ENCODE measurements around the gene GNA15. TPM values are rescaled to one million over a fixed set of nuclear protein-coding genes. Genes with fewer than 3 reads are reported as not detected.

The GNA15 gene
- total and polyA plus RNA-seq, 2 of the 8 experiments (the other 6 are each of a cell fraction or from before 2014, with no cell fraction given), result 0.26 to 0.45 TPM

DNA sequence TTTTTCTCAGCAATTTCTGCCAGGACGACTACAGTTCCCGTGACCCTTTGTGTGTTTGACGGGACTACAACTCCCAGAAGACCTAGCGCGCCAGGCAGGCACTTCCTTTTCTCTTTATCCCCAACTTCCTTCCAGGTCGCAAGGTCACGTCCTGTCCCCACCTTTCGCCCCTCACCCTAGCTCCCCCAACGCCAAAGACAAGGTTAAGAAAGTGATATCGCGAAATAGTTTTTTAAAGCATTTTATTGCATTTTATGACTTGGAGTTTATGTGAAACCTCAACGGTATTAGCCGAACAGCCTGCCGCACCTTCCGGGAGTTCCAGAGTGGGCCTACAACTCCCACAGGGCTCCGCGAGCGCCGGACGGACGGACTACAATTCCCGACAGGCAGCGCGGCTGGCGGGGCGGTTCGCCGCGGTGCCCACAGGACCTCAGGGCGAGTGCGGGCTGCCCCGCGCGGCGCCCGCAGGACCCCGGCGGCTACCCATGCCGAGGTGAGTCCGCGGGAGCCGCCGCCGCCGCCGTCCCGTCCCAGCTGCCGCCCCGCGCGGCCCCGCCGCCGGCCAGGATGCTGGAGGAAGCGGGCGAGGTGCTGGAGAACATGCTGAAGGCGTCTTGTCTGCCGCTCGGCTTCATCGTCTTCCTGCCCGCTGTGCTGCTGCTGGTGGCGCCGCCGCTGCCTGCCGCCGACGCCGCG lies 49.8 kb downstream of the GNA15 start, which contains the start of gene NCLN:
Gene NCLN (plus strand): TSS at position 470 of the 699 bp plus-strand sequence. CDS start 101 bp downstream, at position 571.
- peaks cover 8% of the 10 kb centered on the region; the same call in 1 of the 2 replicates for H3K23me2 ChIP-seq (ENCODE audit: low read depth, low read length)
- no peaks in the 10 kb centered on the region for H3K9me3 ChIP-seq (ENCODE audit: insufficient read depth in 2 of 2, low read depth in 1 of 2, low read length in 1 of 2)
- WGBS, 2 experiments (ENCODE audit: extremely low coverage in 1 of 2, insufficient coverage in 1 of 2, insufficient read length in 1 of 2, insufficient replicate concordance in 2 of 2, low coverage in 1 of 2, low lambda C conversion rate in 2 of 2, missing lambda C conversion rate in 1 of 2), result 1% methylated on average over 43 of the region's 69 CpGs; no CpG with 5 or more reads in 1 of the 2 experiments
- peak within 1 kb of the TSS; percentile 98 for H2AFZ ChIP-seq (ENCODE audit: low read length)
- peak; percentile 70 to 95 for DNase-seq (ENCODE audit: low read depth in 1 of 2, low spot score in 2 of 2)
- peak within 1 kb of the TSS; percentile 67 to 97 for H3K4me2 ChIP-seq (ENCODE audit: insufficient read depth in 1 of 2, low read depth in 2 of 2, low read length in 2 of 2)
- H2BK12ac ChIP-seq (ENCODE audit: low read depth, low read length), result peak within 1 kb of the TSS; percentile 84; the same call in 1 of the 2 replicates
- peak within 1 kb of the TSS; percentile 75 to 89 (median 79) for H3K9ac ChIP-seq (replicated peaks in 1 of 4; ENCODE audit: extremely low read depth in 1 of 4, low read depth in 3 of 4, low read length in 3 of 4)
- peak within 1 kb of the TSS; percentile 74 for H3K27ac ChIP-seq (ENCODE audit: low read depth, low read length)
- ChIA-PET CTCF (ENCODE audit: partially characterized antibody) (interaction anchor here (1.3 to 1.7 kb wide), 2 partner anchors 22 to 25 kb away, joined by 5 read pairs; no protein-coding TSS in a partner anchor), POLR2A (ENCODE audit: partially characterized antibody) (interaction anchor here (1.4 to 1.6 kb wide), 2 partner anchors 25 to 57 kb away, joined by 3 to 7 read pairs; no protein-coding TSS in a partner anchor)
- no peak within 1 kb of the TSS for H3K4ac ChIP-seq (replicated peaks; ENCODE audit: insufficient read length, low read depth, low read length)
- H2BK20ac ChIP-seq (ENCODE audit: low read length), result no peak within 1 kb of the TSS
- H3K4me1 ChIP-seq (replicated peaks in 1 of 4; ENCODE audit: control insufficient read depth in 3 of 4, insufficient read depth in 4 of 4, low read length in 3 of 4), result peaks cover 0 to 16% (median 10%) of the 10 kb centered on the region in 4 experiments; a peak in 6 of 7 replicates
- H3K14ac ChIP-seq (ENCODE audit: insufficient read length), result no peak within 1 kb of the TSS
- FAIRE-seq, result peak; percentile 100
- no peaks in the 10 kb centered on the region for H3K27me3 ChIP-seq (replicated peaks in 1 of 4; ENCODE audit: control insufficient read depth in 3 of 4, extremely low read depth in 1 of 4, insufficient read depth in 3 of 4, low read length in 3 of 4)
- peak within 1 kb of the TSS; percentile 68 for H2BK120ac ChIP-seq (replicated peaks; ENCODE audit: low read depth, low read length)
- no peak within 1 kb of the TSS for H3K23ac ChIP-seq (ENCODE audit: insufficient read length)
- H3K79me2 ChIP-seq (ENCODE audit: control insufficient read depth in 1 of 2, insufficient read depth in 2 of 2, low read length in 2 of 2), result peaks cover 13 to 48% of the 10 kb centered on the region in 2 experiments
- peak within 1 kb of the TSS; percentile 85 for H4K91ac ChIP-seq (replicated peaks; ENCODE audit: insufficient read length, low read length)
- H3K4me3 ChIP-seq (ENCODE audit: extremely low read depth in 1 of 4, insufficient read depth in 2 of 4, low read depth in 3 of 4, low read length in 4 of 4), result peak within 1 kb of the TSS; percentile 71 to 94 (median 78)
- no peaks in the 10 kb centered on the region; a peak in 1 of 8 replicates for H3K36me3 ChIP-seq (ENCODE audit: control insufficient read depth in 2 of 4, insufficient read depth in 4 of 4, low read length in 3 of 4)
- H3K56ac ChIP-seq (replicated peaks; ENCODE audit: insufficient read length, low read depth, low read length), result peak within 1 kb of the TSS; percentile 51
- H2AK5ac ChIP-seq (ENCODE audit: low read depth, low read length), result no peak within 1 kb of the TSS; the same call in 1 of the 2 replicates
- H3K79me1 ChIP-seq (ENCODE audit: low read depth, low read length), result peaks cover 30% of the 10 kb centered on the region
- peak within 1 kb of the TSS; percentile 94 for H2BK5ac ChIP-seq (ENCODE audit: low read depth, low read length)
- H3K18ac ChIP-seq (ENCODE audit: extremely low read depth, low read length), result peak within 1 kb of the TSS; percentile 80
- peak within 1 kb of the TSS; percentile 85 for H4K5ac ChIP-seq (ENCODE audit: insufficient read length, low read depth, low read length)
- H4K20me1 ChIP-seq (replicated peaks in 1 of 2; ENCODE audit: control insufficient read depth in 1 of 2, insufficient read depth in 2 of 2, low read length in 2 of 2), result peaks cover 28 to 32% of the 10 kb centered on the region in 2 experiments
- H4K8ac ChIP-seq (ENCODE audit: extremely low read depth, insufficient read depth, low read length), result peak within 1 kb of the TSS; percentile 63
- no peak within 1 kb of the TSS for H2BK15ac ChIP-seq (ENCODE audit: low read length)
- peak; percentile 86 for TF ChIP-seq GABPA (IDR thresholded peaks at IDR 0.05; ENCODE audit: borderline replicate concordance, insufficient read depth, low read length)
- no peak for TF ChIP-seq CBX8 (IDR thresholded peaks at IDR 0.05; ENCODE audit: borderline replicate concordance, low read depth, low read length)
- TF ChIP-seq RFX5 (IDR thresholded peaks at IDR 0.05; ENCODE audit: borderline replicate concordance, low read depth, low read length), result no peak
- TF ChIP-seq, protein P1, sequence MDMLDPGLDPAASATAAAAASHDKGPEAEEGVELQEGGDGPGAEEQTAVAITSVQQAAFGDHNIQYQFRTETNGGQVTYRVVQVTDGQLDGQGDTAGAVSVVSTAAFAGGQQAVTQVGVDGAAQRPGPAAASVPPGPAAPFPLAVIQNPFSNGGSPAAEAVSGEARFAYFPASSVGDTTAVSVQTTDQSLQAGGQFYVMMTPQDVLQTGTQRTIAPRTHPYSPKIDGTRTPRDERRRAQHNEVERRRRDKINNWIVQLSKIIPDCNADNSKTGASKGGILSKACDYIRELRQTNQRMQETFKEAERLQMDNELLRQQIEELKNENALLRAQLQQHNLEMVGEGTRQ (IDR thresholded peaks at IDR 0.05; ENCODE audit: low read length), result no peak
- no peak for TF ChIP-seq NANOG (IDR thresholded peaks at IDR 0.05; ENCODE audit: insufficient read depth, low read depth, low read length, poor library complexity, severe bottlenecking)
- TF ChIP-seq, protein P2, sequence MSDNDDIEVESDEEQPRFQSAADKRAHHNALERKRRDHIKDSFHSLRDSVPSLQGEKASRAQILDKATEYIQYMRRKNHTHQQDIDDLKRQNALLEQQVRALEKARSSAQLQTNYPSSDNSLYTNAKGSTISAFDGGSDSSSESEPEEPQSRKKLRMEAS (IDR thresholded peaks at IDR 0.05), result peak; percentile 71; the same call in 1 of the 2 replicates
- TF ChIP-seq JUN (IDR thresholded peaks at IDR 0.05; ENCODE audit: low read depth, low read length), result no peak
- TF ChIP-seq CHD2 (IDR thresholded peaks at IDR 0.05; ENCODE audit: low read length), result peak; percentile 66; the same call in 1 of the 2 replicates
- TF ChIP-seq PHF8 (conservative IDR thresholded peaks at IDR 0.05; ENCODE audit: low read depth, low read length), result peak; percentile 86
- peak in 1 of 2 experiments; percentile 42; a peak in 1 of 3 replicates for TF ChIP-seq POLR2A (IDR thresholded peaks at IDR 0.05; ENCODE audit: control extremely low read depth in 1 of 2, low read depth in 2 of 2, low read length in 2 of 2)
